HepG2 (cell line): ENCODE results near the gene TEX19. TPM values are rescaled to one million over a fixed set of nuclear protein-coding genes. Genes with fewer than 3 reads are reported as not detected.

Experiments
- BRCA1 ChIP-seq: sonication (generic); formaldehyde crosslinking; IDR thresholded peaks from 2 replicates; pipeline ENCODE4 v1.4.0; 2020; ENCODE audit warnings: missing genetic modification reagents
- HOXA3 ChIP-seq: sonication (generic); formaldehyde crosslinking; IDR thresholded peaks from 2 replicates; pipeline ENCODE4 v1.5.0; 2020; ENCODE audit warnings: missing genetic modification reagents
- KIAA2018 ChIP-seq: sonication (generic); formaldehyde crosslinking; IDR thresholded peaks from 2 replicates; pipeline ENCODE4 v1.5.0; 2020; ENCODE audit warnings: mild to moderate bottlenecking, missing genetic modification reagents, borderline replicate concordance
- MAZ ChIP-seq, 2 experiments: sonication (generic) in 1 of 2; formaldehyde crosslinking in 1 of 2; IDR thresholded peaks; 2 replicates each; pipeline versions ENCODE4 v1.5.0 to v1.6.1; 2012 to 2020; ENCODE audit warnings: low read depth in 2 of 2, mild to moderate bottlenecking in 2 of 2, borderline replicate concordance in 1 of 2, improper control_type of control experiment in 1 of 2, low read length in 1 of 2, missing genetic modification reagents in 1 of 2, moderate library complexity in 1 of 2
- TOPORS ChIP-seq: sonication (generic); formaldehyde crosslinking; IDR thresholded peaks from 2 replicates; pipeline ENCODE4 v1.8.0; 2023; ENCODE audit warnings: mild to moderate bottlenecking, missing genetic modification reagents
- UBTF ChIP-seq: sonication (generic); formaldehyde crosslinking; IDR thresholded peaks from 2 replicates; pipeline ENCODE4 v1.4.0; 2020; ENCODE audit warnings: mild to moderate bottlenecking, missing genetic modification reagents
- ZNF20 ChIP-seq: sonication (generic); formaldehyde crosslinking; IDR thresholded peaks from 2 replicates; pipeline ENCODE4 v1.4.0; 2020; ENCODE audit warnings: mild to moderate bottlenecking, moderate library complexity, missing genetic modification reagents
- ZNF251 ChIP-seq: sonication (generic); formaldehyde crosslinking; IDR thresholded peaks from 2 replicates; pipeline ENCODE4 v1.9.0; 2021; ENCODE audit warnings: mild to moderate bottlenecking, missing genetic modification reagents
- ZNF317 ChIP-seq: sonication (generic); formaldehyde crosslinking; IDR thresholded peaks from 2 replicates; pipeline ENCODE4 v1.5.0; 2020; ENCODE audit warnings: mild to moderate bottlenecking, missing genetic modification reagents
- ZNF414 ChIP-seq: sonication (generic); formaldehyde crosslinking; IDR thresholded peaks from 2 replicates; pipeline ENCODE4 v1.5.0; 2020; ENCODE audit warnings: missing genetic modification reagents
- ZNF513 ChIP-seq: sonication (generic); formaldehyde crosslinking; conservative IDR thresholded peaks from 2 replicates; pipeline ENCODE4 v1.5.0; 2020; ENCODE audit warnings: missing genetic modification reagents
- ZNF530 ChIP-seq: sonication (generic); formaldehyde crosslinking; IDR thresholded peaks from 2 replicates; pipeline ENCODE4 v1.5.0; 2020; ENCODE audit warnings: low read depth, mild to moderate bottlenecking, missing genetic modification reagents
- ZNF550 ChIP-seq: sonication (generic); formaldehyde crosslinking; IDR thresholded peaks from 2 replicates; pipeline ENCODE4 v1.4.0; 2020; ENCODE audit warnings: mild to moderate bottlenecking, missing genetic modification reagents, borderline replicate concordance
- ZNF570 ChIP-seq: sonication (generic); formaldehyde crosslinking; IDR thresholded peaks from 2 replicates; pipeline ENCODE4 v1.4.0; 2020; ENCODE audit warnings: mild to moderate bottlenecking, missing genetic modification reagents, borderline replicate concordance
- ZNF720 ChIP-seq: sonication (generic); formaldehyde crosslinking; IDR thresholded peaks from 2 replicates; pipeline ENCODE4 v1.4.0; 2020; ENCODE audit warnings: missing genetic modification reagents
- polyA plus RNA-seq, 8 experiments: library from polyadenylated mRNA; depleted of rRNA in 3 of 8; stranded (reverse) in 7 of 8; unstranded in 1 of 8; fragments of >200 nt; fragmentation: Illumina TruSeq in 4 of 8; extraction: Trizol in 4 of 8; gene quantifications; 2 replicates each; pipeline versions ENCODE4 v1.2.1 to v1.2.3, GENCODE V29; 2011 to 2016; ENCODE audit warnings: low read depth in 4 of 8, missing spikeins in 1 of 8, mixed read lengths in 1 of 8; ENCODE audit not compliant: insufficient read depth in 1 of 8
- total RNA-seq, 5 experiments: library from RNA; depleted of rRNA; stranded (reverse); fragments of >200 nt; fragmentation: Illumina TruSeq; extraction: Trizol; gene quantifications; 2 replicates each; pipeline ENCODE4 v1.2.3, GENCODE V29; 2016; ENCODE audit warnings: low read depth in 1 of 5

The TEX19 gene
- total and polyA plus RNA-seq, 2 of the 13 experiments (the other 11 are each of a cell fraction or from before 2014, with no cell fraction given): 1.3 to 6.0 TPM

- TF ChIP-seq KIAA2018 (CRISPR knock-in tag): no peak
- 0 out of 2 replicates have a peak, but pooled peaks have one; percentile 39 for TF ChIP-seq ZNF720 (CRISPR knock-in tag)
- TF ChIP-seq UBTF (CRISPR knock-in tag): peak; percentile 81
- TF ChIP-seq ZNF20 (CRISPR knock-in tag): no peak
- no peak for TF ChIP-seq ZNF550 (CRISPR knock-in tag)
- TF ChIP-seq ZNF570 (CRISPR knock-in tag): no peak
- TF ChIP-seq ZNF513 (CRISPR knock-in tag): no peak; the same call in 1 of the 2 replicates
- peak; percentile 51; the same call in 1 of the 2 replicates for TF ChIP-seq ZNF317
- TF ChIP-seq BRCA1 (CRISPR knock-in tag): no peak
- peak; percentile 71; the same call in 1 of the 2 replicates for TF ChIP-seq ZNF251 (CRISPR knock-in tag)
- no peak; the same call in 1 of the 2 replicates for TF ChIP-seq ZNF414 (CRISPR knock-in tag)
- no peak for TF ChIP-seq TOPORS
- TF ChIP-seq HOXA3 (CRISPR knock-in tag): peak; percentile 78
- no peak for TF ChIP-seq ZNF530
- no peak for TF ChIP-seq MAZ (IDR thresholded peaks at IDR 0.05; ENCODE audit: borderline replicate concordance, low read depth, low read length)
- no peak for TF ChIP-seq MAZ (CRISPR knock-in tag; IDR thresholded peaks at IDR 0.05; ENCODE audit: low read depth)
Observed at GRCh38 chr17:82351713-82352488, 7.1 kb upstream of the TEX19 start (continued).
